ENCODE results near the gene TBC1D9.

DNA sequence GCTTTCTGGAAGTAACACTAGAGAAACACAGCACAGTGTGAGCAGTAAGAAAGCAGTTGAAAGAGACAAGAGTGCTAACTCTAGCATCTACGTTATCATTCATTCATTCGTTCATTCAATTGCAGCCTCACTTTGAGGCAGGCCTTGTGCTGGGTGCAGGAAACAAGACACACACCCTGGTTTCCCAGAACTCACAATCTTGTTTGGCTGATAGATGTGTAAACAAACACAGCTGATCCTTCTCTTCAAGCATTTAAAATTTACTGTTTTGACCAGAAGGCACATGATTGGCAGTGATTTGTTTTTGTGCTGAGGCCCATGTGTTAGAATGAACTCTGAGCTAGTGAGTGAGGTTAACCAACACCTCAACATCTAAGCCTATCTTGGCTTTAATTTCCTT is 20.4 kb upstream of the TBC1D9 start:
- TF ChIP-seq, protein P1, sequence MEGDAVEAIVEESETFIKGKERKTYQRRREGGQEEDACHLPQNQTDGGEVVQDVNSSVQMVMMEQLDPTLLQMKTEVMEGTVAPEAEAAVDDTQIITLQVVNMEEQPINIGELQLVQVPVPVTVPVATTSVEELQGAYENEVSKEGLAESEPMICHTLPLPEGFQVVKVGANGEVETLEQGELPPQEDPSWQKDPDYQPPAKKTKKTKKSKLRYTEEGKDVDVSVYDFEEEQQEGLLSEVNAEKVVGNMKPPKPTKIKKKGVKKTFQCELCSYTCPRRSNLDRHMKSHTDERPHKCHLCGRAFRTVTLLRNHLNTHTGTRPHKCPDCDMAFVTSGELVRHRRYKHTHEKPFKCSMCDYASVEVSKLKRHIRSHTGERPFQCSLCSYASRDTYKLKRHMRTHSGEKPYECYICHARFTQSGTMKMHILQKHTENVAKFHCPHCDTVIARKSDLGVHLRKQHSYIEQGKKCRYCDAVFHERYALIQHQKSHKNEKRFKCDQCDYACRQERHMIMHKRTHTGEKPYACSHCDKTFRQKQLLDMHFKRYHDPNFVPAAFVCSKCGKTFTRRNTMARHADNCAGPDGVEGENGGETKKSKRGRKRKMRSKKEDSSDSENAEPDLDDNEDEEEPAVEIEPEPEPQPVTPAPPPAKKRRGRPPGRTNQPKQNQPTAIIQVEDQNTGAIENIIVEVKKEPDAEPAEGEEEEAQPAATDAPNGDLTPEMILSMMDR (IDR thresholded peaks at IDR 0.05): no peak
- no peak for TF ChIP-seq POLR2A (IDR thresholded peaks at IDR 0.05)

Data from right lobe of liver (tissue), 4 donors.